GM18858 (cell line): ENCODE results near the gene GLT8D1.

ENCODE experiments used
- ATAC-seq: cut with Tn5 transposase; IDR thresholded peaks from one replicate; pipeline ENCODE4 v1.9.1; 2021; ENCODE audit not compliant: unreplicated experiment

The GLT8D1 gene

GRCh38 chr3:52712291-52713212, 7.0 kb upstream of the GLT8D1 start:
- no peak for ATAC-seq

DNA sequence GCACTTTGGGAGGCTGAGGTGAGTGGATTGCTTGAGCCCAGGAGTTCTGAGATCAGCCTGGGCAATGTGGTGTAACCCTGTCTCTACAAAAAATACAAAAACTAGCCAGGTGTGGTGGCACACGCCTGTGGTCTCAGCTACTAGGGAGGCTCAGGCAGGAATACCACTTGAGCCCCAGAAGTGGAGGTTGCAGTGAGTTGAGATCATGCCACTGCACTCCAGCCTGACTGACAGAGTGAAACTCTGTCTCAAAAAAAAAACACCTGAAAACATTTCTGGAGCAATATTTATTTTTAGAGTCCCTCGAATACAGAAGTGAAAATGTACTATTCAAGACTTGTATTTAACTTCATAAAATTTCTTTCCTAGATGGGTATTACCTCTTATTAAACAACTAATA, 4.9 kb upstream of the GLT8D1 start:
- no peak for ATAC-seq

- no peak for ATAC-seq
Measured at GRCh38 chr3:52707585-52707984, 2.0 kb upstream of the GLT8D1 start.

DNA sequence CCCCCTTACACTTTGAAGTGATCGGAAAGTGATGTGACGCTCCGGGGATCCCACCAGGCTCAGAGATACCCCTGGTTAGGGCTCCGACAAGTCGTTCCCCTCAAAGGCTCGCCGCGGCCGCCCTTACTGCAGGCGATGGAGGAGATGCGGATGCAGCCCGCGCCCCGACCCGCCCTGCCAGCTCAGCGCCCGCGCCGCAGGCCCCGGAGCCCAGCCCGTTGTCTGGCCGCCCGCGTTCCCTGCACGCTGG, 228 bp downstream of the GLT8D1 start:
- no peak for ATAC-seq

DNA sequence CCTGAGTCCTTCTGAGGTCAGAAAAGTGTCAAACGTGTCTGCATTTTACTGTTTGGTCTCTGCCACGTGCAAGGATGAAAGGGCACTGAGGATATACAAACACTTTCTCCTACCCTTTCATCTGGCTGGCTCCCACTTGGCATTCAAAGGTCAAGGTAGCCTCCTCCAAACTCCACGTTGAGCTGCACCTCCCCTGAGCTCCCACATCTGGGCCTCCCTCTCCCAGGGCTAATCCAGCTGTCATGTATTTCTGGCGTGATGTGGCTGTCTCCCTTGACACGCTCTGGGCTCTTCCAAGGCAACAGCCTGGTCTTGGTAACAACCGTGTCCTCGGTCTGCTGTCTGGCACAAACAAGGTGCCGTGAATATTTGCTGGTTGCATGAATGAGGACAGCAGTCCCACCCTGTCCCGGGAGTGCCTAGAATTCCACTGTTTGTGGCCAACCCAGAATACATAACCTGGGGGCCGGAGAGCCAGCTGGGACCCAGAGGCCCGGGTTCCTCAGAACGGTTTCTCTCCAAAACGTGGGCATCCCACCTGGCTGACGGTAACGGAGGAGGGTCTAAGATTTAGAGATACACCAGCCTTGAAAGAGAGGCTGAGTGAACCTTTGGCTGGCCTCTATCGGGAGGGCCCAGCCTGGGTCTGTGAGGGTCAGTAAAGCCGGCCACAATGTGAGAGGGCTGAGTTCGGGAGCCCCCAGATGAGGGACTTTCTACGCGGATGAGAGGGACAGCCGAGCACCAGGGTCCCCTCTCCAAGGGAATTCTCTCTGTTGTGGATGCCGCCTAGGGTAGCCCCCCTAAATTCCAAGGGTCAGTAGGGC, 767 bp downstream of the GLT8D1 start:
- ATAC-seq: no peak

DNA sequence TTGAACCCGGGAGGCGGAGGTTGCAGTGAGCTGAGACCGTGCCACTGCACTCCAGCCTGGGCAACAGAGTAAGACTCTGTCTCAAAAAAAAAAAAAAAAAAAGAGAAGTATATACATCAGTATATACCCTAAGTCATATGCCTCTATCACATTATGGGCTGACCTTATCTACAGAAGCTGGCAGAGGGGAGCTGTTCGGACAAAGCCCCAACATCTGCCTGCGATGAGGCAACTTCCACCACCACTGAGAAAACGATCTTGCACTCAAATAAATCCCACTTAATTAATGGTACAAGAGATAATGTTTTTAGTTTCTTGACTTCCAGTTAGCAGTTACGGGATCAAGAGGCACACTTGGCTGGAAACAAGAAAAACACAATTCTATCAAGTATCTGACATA, 2.2 kb downstream of the GLT8D1 start:
- ATAC-seq: no peak

GRCh38 chr3:52697632-52697965, 8.0 kb downstream of the GLT8D1 start:
- ATAC-seq: no peak

DNA sequence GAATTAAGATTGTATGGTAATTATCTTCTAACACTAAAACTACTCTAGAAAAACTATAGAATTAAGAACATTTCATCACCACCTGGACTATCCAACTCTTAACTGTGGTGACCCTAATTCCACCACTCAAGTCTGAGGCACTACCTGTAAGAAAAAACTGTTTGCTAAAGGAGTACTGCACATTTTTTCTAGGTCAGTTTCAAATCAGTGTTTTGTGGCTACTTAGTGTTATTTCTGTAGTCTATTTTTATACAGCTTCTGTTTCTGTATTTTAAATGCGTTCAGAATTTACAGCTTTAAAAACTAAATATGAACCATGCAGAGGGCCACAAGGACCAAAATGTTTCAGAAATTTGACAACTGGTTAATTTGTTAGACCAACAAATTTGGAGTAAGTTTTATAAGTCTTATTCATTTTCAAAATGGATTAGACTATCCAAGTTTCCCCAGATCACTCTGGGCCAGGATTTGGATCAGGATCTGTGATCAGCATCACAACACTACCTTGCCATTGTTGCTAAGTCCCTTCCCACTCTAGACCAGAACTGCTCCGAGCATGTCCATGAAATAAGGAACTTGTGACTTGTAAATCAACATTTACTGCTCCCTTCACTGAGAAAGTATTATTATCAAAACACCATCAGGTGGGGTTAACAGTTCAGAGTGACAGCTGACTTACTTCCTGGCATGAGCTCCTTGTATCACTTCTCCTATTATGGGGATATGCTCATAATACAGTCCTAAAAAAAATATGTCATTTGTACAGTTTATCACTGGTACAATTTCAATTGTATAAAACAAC, 8.6 kb downstream of the GLT8D1 start:
- no peak for ATAC-seq

DNA sequence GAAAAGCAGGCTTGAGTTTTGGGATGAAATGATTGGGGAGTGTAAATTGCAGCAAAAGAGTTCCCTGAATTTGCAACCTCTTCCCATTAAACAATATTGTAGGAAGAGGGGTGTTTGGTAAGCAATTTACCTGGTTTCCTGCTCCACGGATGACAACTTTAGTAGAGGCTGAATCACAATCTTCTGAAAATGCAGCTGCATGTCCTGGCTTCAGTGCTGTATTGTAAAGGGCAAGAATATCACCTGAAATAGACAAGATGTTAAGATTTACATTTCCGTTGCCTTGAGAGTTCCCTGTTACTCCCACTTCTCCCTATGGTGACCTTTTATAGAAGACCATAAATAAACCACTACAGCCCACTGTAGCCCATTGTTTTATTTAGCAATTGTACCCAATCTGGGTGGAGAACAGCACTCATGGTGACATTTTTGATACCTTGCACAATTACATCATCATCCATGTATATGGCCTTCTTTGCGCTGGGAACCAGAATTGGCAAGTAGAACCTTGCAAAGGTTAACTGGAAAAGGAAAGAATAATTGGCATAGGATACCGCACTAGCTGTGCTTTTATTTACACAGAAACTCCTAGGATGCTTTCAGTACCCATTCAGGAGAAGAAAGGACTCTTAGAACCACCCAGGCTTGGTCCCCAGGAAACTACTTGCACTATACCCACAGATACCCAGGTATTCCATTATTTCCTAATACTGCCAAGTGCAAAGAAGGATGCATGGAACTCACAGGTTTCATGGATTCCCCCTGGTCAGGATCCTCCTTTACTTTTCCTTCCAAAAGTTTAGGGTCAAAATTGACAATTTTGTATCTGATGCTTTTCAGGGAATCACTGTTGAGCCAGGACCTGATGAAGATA, 9.6 kb downstream of the GLT8D1 start:
- no peak for ATAC-seq

DNA sequence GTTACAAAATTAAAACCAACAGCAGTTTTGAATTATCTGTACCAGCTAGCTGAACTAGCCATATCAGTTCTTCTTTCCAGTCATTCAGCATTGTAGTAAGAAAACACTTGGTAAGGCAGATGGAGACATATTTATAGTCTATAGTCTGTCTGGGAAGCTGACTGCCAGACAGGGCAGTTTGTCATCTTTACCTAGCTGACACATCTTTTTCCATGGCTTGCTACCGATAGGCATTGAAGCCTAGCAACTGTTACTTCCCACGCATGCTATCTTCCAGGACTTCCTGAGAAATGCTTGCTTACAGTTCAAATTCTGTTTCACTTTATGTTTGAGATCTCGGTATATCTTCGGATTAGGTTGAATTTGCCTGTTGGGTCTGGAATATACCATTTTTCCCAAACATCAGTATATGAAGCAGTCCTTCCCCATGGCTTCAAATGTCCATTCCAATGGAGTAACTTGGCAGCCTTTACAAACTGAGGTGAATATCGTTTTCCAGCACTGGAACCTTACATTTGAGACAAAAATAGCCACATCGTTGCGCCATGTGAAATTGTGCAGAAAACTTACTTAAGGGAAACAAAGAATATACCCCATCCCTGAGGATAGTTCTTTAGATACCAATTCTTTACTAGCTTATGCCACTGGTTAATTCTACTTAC, 10.9 kb downstream of the GLT8D1 start:
- ATAC-seq: no peak

DNA sequence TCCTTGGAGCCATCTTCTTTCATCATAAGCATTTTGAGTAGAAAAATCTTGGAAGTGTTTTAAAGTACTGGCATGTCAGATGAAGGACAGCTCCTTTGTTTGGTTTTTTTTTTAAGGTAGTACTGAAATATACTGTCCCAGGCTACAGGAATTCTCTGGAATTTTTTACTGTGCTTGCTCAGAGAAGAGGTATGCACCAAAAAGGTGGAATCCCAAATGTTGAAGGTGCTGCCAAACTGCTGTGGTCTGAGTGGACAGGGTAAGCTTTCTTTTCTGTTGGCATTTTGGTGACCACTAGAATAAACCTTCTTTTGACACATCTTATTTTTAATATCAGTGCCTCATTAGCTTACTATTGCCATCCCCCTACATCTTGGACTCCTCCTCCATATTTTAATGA, 12.5 kb downstream of the GLT8D1 start:
- ATAC-seq: no peak

DNA sequence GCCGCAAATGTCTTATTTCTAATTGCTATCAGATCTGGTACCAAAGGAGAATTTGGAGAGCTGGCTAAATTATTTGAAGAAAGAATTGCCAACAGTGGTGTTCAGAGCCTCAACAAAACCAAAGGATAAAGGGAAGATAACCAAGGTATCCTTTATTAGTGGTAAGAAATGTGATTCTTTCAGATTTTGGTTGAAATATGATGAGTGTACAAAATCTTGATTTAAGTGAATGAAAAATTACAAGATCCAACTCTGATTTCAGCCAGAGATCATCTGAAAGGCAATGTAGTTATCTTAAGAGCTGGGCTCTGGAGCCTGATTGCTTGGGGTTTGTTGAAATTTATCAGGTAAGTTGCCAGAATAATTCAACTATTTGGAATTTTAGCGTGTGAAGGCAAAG, 15.0 kb downstream of the GLT8D1 start:
- no peak for ATAC-seq

GRCh38 chr3:52689151-52689550, 16.4 kb downstream of the GLT8D1 start:
- ATAC-seq: no peak

DNA sequence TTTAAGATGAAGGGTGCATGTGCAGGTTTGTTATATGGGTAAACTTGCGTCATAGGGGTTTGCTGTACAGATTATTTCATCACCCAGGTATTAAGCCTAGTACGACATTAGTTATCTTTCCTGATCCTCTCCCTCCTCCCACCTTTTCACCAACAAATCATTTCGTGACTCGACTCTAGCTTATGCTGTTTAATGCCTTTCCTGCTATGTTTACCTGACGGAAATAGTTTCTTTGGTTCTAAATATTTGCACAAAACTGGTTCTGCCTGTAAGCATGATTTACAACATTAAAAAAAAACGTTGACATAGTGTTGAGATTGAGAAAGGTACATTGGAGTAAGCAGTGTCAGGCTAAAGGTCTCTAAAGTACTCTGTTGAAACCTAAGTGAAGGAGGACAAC, 17.3 kb downstream of the GLT8D1 start:
- ATAC-seq: no peak

GRCh38 chr3:52685709-52686691, 19.6 kb downstream of the GLT8D1 start, which contains the start of the genes GNL3 and PBRM1:
Gene GNL3, plus strand, starts transcription at chr3:52686032. Its CDS starts 61 bp downstream, at chr3:52686093.
Gene PBRM1, minus strand, starts transcription at chr3:52685913.
- peak; percentile 66 for ATAC-seq

- ATAC-seq: peak; percentile 44
Measured at GRCh38 chr3:52685285-52685708, 20.3 kb downstream of the GLT8D1 start.

GRCh38 chr3:52684184-52684583, 21.4 kb downstream of the GLT8D1 start:
- no peak for ATAC-seq

- no peak for ATAC-seq
Measured at GRCh38 chr3:52683611-52684010, 22.0 kb downstream of the GLT8D1 start.

GRCh38 chr3:52682016-52682415, 23.6 kb downstream of the GLT8D1 start:
- ATAC-seq: no peak
